ENCODE results near the gene KANK4.
A peak's percentile ranks its signal among the peaks of the same experiment; 100 is the strongest.

Gene KANK4

GRCh38 chr1:62318756-62319544 lies at the start of gene KANK4:
Gene KANK4, minus strand, starts transcription at chr1:62319434. Its CDS starts 37,870 bp downstream, at chr1:62281564.
- DNase-seq = no peak

GRCh38 chr1:62368989-62369388 lies 49.8 kb upstream of the KANK4 start:
- DNase-seq = no peak

GRCh38 chr1:62367005-62367557 lies 47.8 kb upstream of the KANK4 start:
- DNase-seq = no peak

GRCh38 chr1:62364721-62365120 lies 45.5 kb upstream of the KANK4 start:
- no peak for DNase-seq

- no peak for DNase-seq
Observed at GRCh38 chr1:62362926-62363325, 43.7 kb upstream of the KANK4 start.

GRCh38 chr1:62362061-62362917 lies 43.1 kb upstream of the KANK4 start:
- DNase-seq = no peak

GRCh38 chr1:62361431-62361830 lies 42.2 kb upstream of the KANK4 start:
- DNase-seq = peak in 1 of 2 experiments; percentile 12

GRCh38 chr1:62358665-62359373 lies 39.6 kb upstream of the KANK4 start:
- DNase-seq = no peak

GRCh38 chr1:62357916-62358315 lies 38.7 kb upstream of the KANK4 start:
- DNase-seq = no peak

- DNase-seq = no peak
Observed at GRCh38 chr1:62356257-62356835, 37.1 kb upstream of the KANK4 start.

- DNase-seq = no peak
Observed at GRCh38 chr1:62355095-62355494, 35.9 kb upstream of the KANK4 start.

GRCh38 chr1:62353853-62354252 lies 34.6 kb upstream of the KANK4 start:
- DNase-seq = no peak

GRCh38 chr1:62352387-62352786 lies 33.2 kb upstream of the KANK4 start:
- no peak for DNase-seq

- DNase-seq = no peak
Observed at GRCh38 chr1:62349470-62350233, 30.4 kb upstream of the KANK4 start.

- DNase-seq = no peak
Observed at GRCh38 chr1:62346886-62347285, 27.7 kb upstream of the KANK4 start.

- DNase-seq = no peak
Observed at GRCh38 chr1:62343911-62344310, 24.7 kb upstream of the KANK4 start.

GRCh38 chr1:62342270-62342669 lies 23.0 kb upstream of the KANK4 start:
- no peak for DNase-seq

GRCh38 chr1:62341615-62342014 lies 22.4 kb upstream of the KANK4 start:
- no peak for DNase-seq

GRCh38 chr1:62341089-62341488 lies 21.9 kb upstream of the KANK4 start:
- no peak for DNase-seq

GRCh38 chr1:62337706-62338631 lies 18.7 kb upstream of the KANK4 start:
- no peak for DNase-seq

All from cerebellar nuclear complex (tissue), 1 donor.